HepG2 (cell line): ENCODE data around the gene MRPL14. TPM values are rescaled to one million over a fixed set of nuclear protein-coding genes. Genes with fewer than 3 reads are reported as not detected.

Experiments
- ATAC-seq: fragments of 200-7000 bp; cut with Tn5 transposase; 3 replicates; pipeline ENCODE4 v1.9.1; 2020; ENCODE audit warnings: mild to moderate bottlenecking, moderate library complexity
- BruUV-seq: library from RNA; stranded (reverse); fragments of 400-500 nt; replicated peaks from 2 replicates; lab custom pipeline; 2021; lab: Mats Ljungman, UMichigan
- CTCF ChIA-PET: fragments of 300-600 bp; formaldehyde crosslinking; extraction: SDS; loops from one replicate; lab custom pipeline; 2021; ENCODE audit warnings: low total read pairs, inconsistent platforms, low intra/inter-chr PET ratio; lab: Yijun Ruan, JAX
- POLR2A ChIA-PET: fragments of 350-600 bp; sonication (Branson Sonifier 250); formaldehyde crosslinking; loops from one replicate; lab custom pipeline; 2020; ENCODE audit warnings: antibody characterized with exemption, inconsistent platforms; lab: Yijun Ruan, JAX
- DNase-seq: peaks from one replicate; pipeline ENCODE4 v3.0.0-alpha.2; 2015; ENCODE audit warnings: low spot score
- FAIRE-seq: peaks from 3 replicates; lab custom pipeline; 2011; peaks lifted over from hg19 to GRCh38; lab: Jason Lieb, UNC
- H2AFZ ChIP-seq: one replicate; pipeline ENCODE4 v1.6.1; 2011; ENCODE audit warnings: low read length, inconsistent platforms
- H3K27ac ChIP-seq: fragments of 300-600 bp; 3 replicates; pipeline ENCODE4 v1.8.0; 2011; ENCODE audit warnings: mixed run types, mild to moderate bottlenecking, mixed read lengths, low read length, inconsistent platforms; ENCODE audit not compliant: insufficient read depth; ENCODE audit errors: extremely low read length
- H3K27me3 ChIP-seq, 2 experiments: fragments of 200-600 bp in 1 of 2; 2 replicates in 1 of 2; 3 replicates in 1 of 2; pipeline versions ENCODE4 v1.6.0 to v1.8.0; 2011; ENCODE audit warnings: low read length in 2 of 2, mild to moderate bottlenecking in 2 of 2, moderate library complexity in 2 of 2, inconsistent platforms in 1 of 2; ENCODE audit not compliant: insufficient read depth in 2 of 2, control insufficient read depth in 1 of 2
- H3K36me3 ChIP-seq, 2 experiments: fragments of 200-600 bp in 1 of 2; replicated peaks in 1 of 2; 2 replicates in 1 of 2; 3 replicates in 1 of 2; pipeline versions ENCODE4 v1.5.1 to v1.8.0; 2011; ENCODE audit warnings: low read length in 2 of 2, inconsistent platforms in 1 of 2; ENCODE audit not compliant: insufficient read depth in 2 of 2, control insufficient read depth in 1 of 2
- H3K4me1 ChIP-seq: 2 replicates; pipeline ENCODE4 v1.5.1; 2012; ENCODE audit warnings: low read length, inconsistent platforms; ENCODE audit not compliant: insufficient read depth
- H3K4me2 ChIP-seq: 2 replicates; pipeline ENCODE4 v1.6.0; 2011; ENCODE audit warnings: low read depth, low read length, inconsistent platforms
- H3K4me3 ChIP-seq, 3 experiments: fragments of 200-600 bp in 1 of 3; sonication (generic), shearing (Covaris generic) in 1 of 3; replicated peaks in 1 of 3; 2 replicates each; pipeline ENCODE4 v1.5.1; 2011 to 2016; ENCODE audit warnings: low read length in 3 of 3, inconsistent platforms in 2 of 3, low read depth in 2 of 3, mild to moderate bottlenecking in 2 of 3, control low read depth in 1 of 3, mixed read lengths in 1 of 3; ENCODE audit not compliant: insufficient read depth in 1 of 3
- H3K79me2 ChIP-seq: one replicate; pipeline ENCODE4 v1.6.1; 2011; ENCODE audit warnings: low read length, inconsistent platforms; ENCODE audit not compliant: insufficient read depth
- H3K9ac ChIP-seq: 2 replicates; pipeline ENCODE4 v1.6.0; 2011; ENCODE audit warnings: mild to moderate bottlenecking, low read depth, low read length, inconsistent platforms; ENCODE audit not compliant: insufficient read depth
- H3K9me3 ChIP-seq: 2 replicates; pipeline ENCODE4 v1.5.1; 2012; ENCODE audit warnings: mild to moderate bottlenecking, low read length
- H4K20me1 ChIP-seq: 2 replicates; pipeline ENCODE4 v1.6.0; 2011; ENCODE audit warnings: inconsistent platforms, mild to moderate bottlenecking, low read length, moderate library complexity; ENCODE audit not compliant: insufficient read depth
- ATM ChIP-seq: fragments of 450-650 bp; IDR thresholded peaks from 2 replicates; pipeline ENCODE4 v1.7.1; 2017; ENCODE audit warnings: mild to moderate bottlenecking, borderline replicate concordance
- BATF2 ChIP-seq: sonication (generic); formaldehyde crosslinking; IDR thresholded peaks from 2 replicates; pipeline ENCODE4 v1.8.0; 2022; ENCODE audit warnings: mild to moderate bottlenecking, missing genetic modification reagents, moderate library complexity
- CCAR2 ChIP-seq: fragments of 200-400 bp; formaldehyde crosslinking; optimal IDR thresholded peaks from 2 replicates; pipeline ENCODE3; 2018; ENCODE audit warnings: low read depth, mild to moderate bottlenecking, low read length, moderate library complexity
- CSRNP1 ChIP-seq: sonication (generic); formaldehyde crosslinking; IDR thresholded peaks from 2 replicates; pipeline ENCODE4 v1.8.1; 2023; ENCODE audit warnings: mild to moderate bottlenecking, missing genetic modification reagents
- E2F2 ChIP-seq: sonication (generic); formaldehyde crosslinking; IDR thresholded peaks from 2 replicates; pipeline ENCODE4 v1.4.0; 2020; ENCODE audit warnings: missing genetic modification reagents, borderline replicate concordance
- GFI1 ChIP-seq: sonication (generic); formaldehyde crosslinking; IDR thresholded peaks from 2 replicates; pipeline ENCODE4 v1.5.0; 2020; ENCODE audit warnings: missing genetic modification reagents, mild to moderate bottlenecking, borderline replicate concordance
- KDM5A ChIP-seq: fragments of 200-600 bp; sonication (generic); IDR thresholded peaks from 2 replicates; pipeline ENCODE4 v1.7.0; 2018; ENCODE audit warnings: antibody characterized with exemption, mild to moderate bottlenecking, low read length, borderline replicate concordance
- RBFOX2 ChIP-seq: fragments of 200-400 bp; formaldehyde crosslinking; IDR thresholded peaks from 2 replicates; pipeline ENCODE4 v1.6.1; 2017; ENCODE audit warnings: low read depth, mild to moderate bottlenecking, low read length
- SATB2 ChIP-seq: sonication (generic); formaldehyde crosslinking; IDR thresholded peaks from 2 replicates; pipeline ENCODE4 v1.5.0; 2020; ENCODE audit warnings: missing genetic modification reagents
- TERF1 ChIP-seq: sonication (generic); formaldehyde crosslinking; IDR thresholded peaks from 2 replicates; pipeline ENCODE4 v1.8.0; 2022; ENCODE audit warnings: mild to moderate bottlenecking, missing genetic modification reagents, moderate library complexity
- TFAP4 ChIP-seq: sonication (generic); IDR thresholded peaks from 2 replicates; pipeline ENCODE4 v1.6.1; 2016; ENCODE audit warnings: low read depth, borderline replicate concordance
- ZBTB25 ChIP-seq: IDR thresholded peaks from 2 replicates; pipeline ENCODE4 v1.6.1; 2018; ENCODE audit warnings: missing genetic modification reagents
- ZNF33A ChIP-seq: sonication (generic); formaldehyde crosslinking; IDR thresholded peaks from 2 replicates; pipeline ENCODE4 v1.5.1; 2020; ENCODE audit warnings: missing genetic modification reagents, mild to moderate bottlenecking, moderate library complexity, borderline replicate concordance
- ZNF441 ChIP-seq: sonication (generic); formaldehyde crosslinking; IDR thresholded peaks from 2 replicates; pipeline ENCODE4 v1.7.0; 2021; ENCODE audit warnings: missing genetic modification reagents, borderline replicate concordance
- ZNF841 ChIP-seq: sonication (generic); formaldehyde crosslinking; IDR thresholded peaks from 2 replicates; pipeline ENCODE4 v1.8.1; 2023; ENCODE audit warnings: missing genetic modification reagents, borderline replicate concordance
- ZNF850 ChIP-seq: sonication (generic); formaldehyde crosslinking; conservative IDR thresholded peaks from 2 replicates; pipeline ENCODE4 v1.9.0; 2021; ENCODE audit warnings: mild to moderate bottlenecking, missing genetic modification reagents
- ZNF883 ChIP-seq: sonication (generic); formaldehyde crosslinking; IDR thresholded peaks from 2 replicates; pipeline ENCODE4 v1.5.1; 2020; ENCODE audit warnings: mild to moderate bottlenecking, missing genetic modification reagents; ENCODE audit errors: not compliant biosample characterization
- WGBS: methylation state at CpG from one replicate; pipeline ENCODE4 v1.1.6; 2017; ENCODE audit warnings: low lambda C conversion rate; 5-methylcytosine and 5-hydroxymethylcytosine counted together
- in situ Hi-C: cut with HindIII; loops from 2 replicates; pipeline ENCODE4 v1.10.0; 2017; ENCODE audit warnings: low pct_unique_long_range_greater_than_20kb; ENCODE audit not compliant: extremely low pct_ligation_motif_present
- intact Hi-C: fragments of 100-400 bp; cut with micrococcal nuclease; formaldehyde crosslinking; loops from one replicate; pipeline ENCODE4 v1.10.0; 2022; ENCODE audit not compliant: unreplicated experiment
- polyA plus RNA-seq, 8 experiments: library from polyadenylated mRNA; depleted of rRNA in 3 of 8; stranded (reverse) in 7 of 8; unstranded in 1 of 8; fragments of >200 nt; fragmentation: Illumina TruSeq in 4 of 8; extraction: Trizol in 4 of 8; gene quantifications; 2 replicates each; pipeline versions ENCODE4 v1.2.1 to v1.2.3, GENCODE V29; 2011 to 2016; ENCODE audit warnings: low read depth in 4 of 8, missing spikeins in 1 of 8, mixed read lengths in 1 of 8; ENCODE audit not compliant: insufficient read depth in 1 of 8
- total RNA-seq, 5 experiments: library from RNA; depleted of rRNA; stranded (reverse); fragments of >200 nt; fragmentation: Illumina TruSeq; extraction: Trizol; gene quantifications; 2 replicates each; pipeline ENCODE4 v1.2.3, GENCODE V29; 2016; ENCODE audit warnings: low read depth in 1 of 5

MRPL14 gene
- total and polyA plus RNA-seq, 2 of the 13 experiments (the other 11 are each of a cell fraction or from before 2014, with no cell fraction given) = 157 to 178 TPM

- ChIA-PET CTCF (no interaction called here), POLR2A (no interaction called here)
- Histone ChIP-seq H3K4me3 (no peak overlapping the region), H3K4me1 (peaks cover 90% of the 10 kb centered on the region), H3K36me3 (no peaks in the 10 kb centered on the region), H3K4me2 (no peak overlapping the region; the same call in 1 of the 2 replicates), H4K20me1 (no peaks in the 10 kb centered on the region), H3K27me3 (no peaks in the 10 kb centered on the region), H3K27ac (no peak overlapping the region), H3K9me3 (no peaks in the 10 kb centered on the region), H3K79me2 (no peaks in the 10 kb centered on the region), H2AFZ (no peak overlapping the region), H3K9ac (no peak overlapping the region)
- intact Hi-C loops (no loop called here), in situ Hi-C loops (no loop called here)
- no peak for FAIRE-seq
- 64% methylated on average over 8 of the region's 8 CpGs for WGBS
- ATAC-seq = no peak
- no TSS peak for BruUV-seq
- DNase-seq = no peak
- TF ChIP-seq ZNF850 (CRISPR knock-in tag) (no peak), BATF2 (CRISPR knock-in tag) (0 out of 2 replicates have a peak, but pooled peaks have one; percentile 45), ZNF841 (CRISPR knock-in tag) (no peak), CSRNP1 (CRISPR knock-in tag) (no peak), RBFOX2 (no peak), GFI1 (CRISPR knock-in tag) (no peak), ZNF441 (CRISPR knock-in tag) (no peak), ZNF883 (CRISPR knock-in tag) (no peak), ZBTB25 (CRISPR knock-in tag) (no peak), ZNF33A (no peak), TERF1 (CRISPR knock-in tag) (no peak), E2F2 (CRISPR knock-in tag) (no peak), KDM5A (no peak), TFAP4 (0 out of 2 replicates have a peak, but pooled peaks have one; percentile 12), SATB2 (CRISPR knock-in tag) (no peak), CCAR2 (no peak), ATM (no peak)
Measured at GRCh38 chr6:44082872-44083321, 44.4 kb downstream of the MRPL14 start.
